Measurements from ENCODE around the gene HEYL. TPM values are rescaled to one million over a fixed set of nuclear protein-coding genes. Genes with fewer than 3 reads are reported as not detected.

HEYL gene
- total RNA-seq, 4 donors from 2014 or later, result 9.3 to 17.0 (median 11.5) TPM

GRCh38 chr1:39617488-39618049 lies 21.9 kb downstream of the HEYL start:
- intact Hi-C loops (cut with DNase I), result no loop called here
- WGBS, 2 donors, result 83 to 86% methylated on average over 4 of the region's 4 CpGs

GRCh38 chr1:39615086-39615673 lies 24.3 kb downstream of the HEYL start:
- Histone ChIP-seq H3K27ac (no peak overlapping the region), H3K4me3 (replicated peaks in 1 of 3) (no peak overlapping the region), H3K36me3 (no peaks in the 10 kb centered on the region), H3K27me3 (no peaks in the 10 kb centered on the region), H3K9me3 (no peaks in the 10 kb centered on the region), H3K4me1 (peaks cover 0 to under 1% of the 10 kb centered on the region in 2 donors)
- 68% methylated on average over 8 of the region's 8 CpGs for WGBS, 2 donors
- TF ChIP-seq CTCF (IDR thresholded peaks at IDR 0.05) (no peak), POLR2A (IDR thresholded peaks at IDR 0.05) (no peak)
- intact Hi-C loops (cut with DNase I), result no loop called here
- DNase-seq, result no peak

More at GRCh38 chr1:39617488-39618049, 21.9 kb downstream of the HEYL start:
- TF ChIP-seq POLR2A (IDR thresholded peaks at IDR 0.05) (no peak), CTCF (IDR thresholded peaks at IDR 0.05) (no peak)
- Histone ChIP-seq H3K27ac (no peak overlapping the region), H3K4me1 (no peaks in the 10 kb centered on the region), H3K9me3 (no peaks in the 10 kb centered on the region), H3K36me3 (no peaks in the 10 kb centered on the region), H3K4me3 (replicated peaks in 1 of 3) (no peak overlapping the region), H3K27me3 (no peaks in the 10 kb centered on the region)
- no peak for DNase-seq

GRCh38 chr1:39614488-39614887 lies 25.0 kb downstream of the HEYL start:
- Histone ChIP-seq H3K4me3 (replicated peaks in 1 of 3) (no peak overlapping the region), H3K4me1 (peaks cover 0 to 7% of the 10 kb centered on the region in 2 donors), H3K27ac (no peak overlapping the region), H3K36me3 (no peaks in the 10 kb centered on the region), H3K9me3 (no peaks in the 10 kb centered on the region), H3K27me3 (no peaks in the 10 kb centered on the region)
- 93 to 97% methylated on average over 6 of the region's 6 CpGs for WGBS, 2 donors
- TF ChIP-seq CTCF (IDR thresholded peaks at IDR 0.05) (no peak), POLR2A (IDR thresholded peaks at IDR 0.05) (no peak)
- intact Hi-C loops (cut with DNase I), result no loop called here
- DNase-seq, result no peak

GRCh38 chr1:39613250-39613649 lies 26.2 kb downstream of the HEYL start:
- Histone ChIP-seq H3K4me1 (peaks cover 0 to 7% of the 10 kb centered on the region in 2 donors), H3K4me3 (replicated peaks in 1 of 3) (no peak overlapping the region), H3K9me3 (no peaks in the 10 kb centered on the region), H3K27ac (no peak overlapping the region), H3K27me3 (no peaks in the 10 kb centered on the region), H3K36me3 (no peaks in the 10 kb centered on the region)
- intact Hi-C loops (cut with DNase I), result no loop called here
- TF ChIP-seq CTCF (IDR thresholded peaks at IDR 0.05), result no peak
- no peak for TF ChIP-seq POLR2A (IDR thresholded peaks at IDR 0.05)
- WGBS, 2 donors, result 94 to 95% methylated on average over 6 of the region's 6 CpGs
- DNase-seq, result no peak

- intact Hi-C loops (cut with DNase I), result loop anchor here (2.0 to 5.0 kb wide), 2 partner anchors 43 to 108 kb away; no protein-coding TSS in a partner anchor
- TF ChIP-seq POLR2A (IDR thresholded peaks at IDR 0.05), result no peak
- peak in 3 of 6 experiments; percentile 55 to 76 (median 62) for TF ChIP-seq CTCF (IDR thresholded peaks at IDR 0.05)
- Histone ChIP-seq H3K9me3 (no peaks in the 10 kb centered on the region), H3K36me3 (no peaks in the 10 kb centered on the region), H3K4me1 (peaks cover 0 to 7% of the 10 kb centered on the region in 2 donors), H3K27me3 (no peaks in the 10 kb centered on the region), H3K27ac (no peak overlapping the region), H3K4me3 (replicated peaks in 1 of 3) (no peak overlapping the region)
- DNase-seq, result peak; percentile 30 to 66
- WGBS, 2 donors, result 21 to 22% methylated on average over 29 to 34 of the region's 42 CpGs
These were observed 29.7 kb downstream of the HEYL start for GRCh38 chr1:39609618-39610331.

All from thyroid gland (tissue), 4 donors.